Endothelial cell of umbilical vein (primary cell): ENCODE results near the gene ARGLU1. TPM values are rescaled to one million over a fixed set of nuclear protein-coding genes. Genes with fewer than 3 reads are reported as not detected.

Source experiments
- BruUV-seq: library from RNA; stranded (reverse); fragments of 400-500 nt; replicated peaks from 2 replicates; lab custom pipeline; 2021; lab: Mats Ljungman, UMichigan
- CTCF ChIA-PET: fragments of 300-600, 350-600 bp; sonication (Branson Sonifier 250); formaldehyde crosslinking; loops from one replicate; lab custom pipeline; 2021; ENCODE audit warnings: antibody characterized with exemption, inconsistent platforms; lab: Charles Lee
- POLR2A ChIA-PET: fragments of 300-600, 350-600 bp; sonication (Branson Sonifier 250); formaldehyde crosslinking; loops from one replicate; lab custom pipeline; 2021; ENCODE audit warnings: antibody characterized with exemption, inconsistent platforms; lab: Charles Lee
- DNase-seq: peaks from one replicate; pipeline ENCODE4 v3.0.0-alpha.2; 2011; ENCODE audit warnings: low read depth, low spot score
- FAIRE-seq: peaks from 2 replicates; lab custom pipeline; 2011; peaks lifted over from hg19 to GRCh38; lab: Jason Lieb, UNC
- H2AFZ ChIP-seq: 2 replicates; pipeline ENCODE4 v1.6.0; 2012; ENCODE audit warnings: low read depth, low read length, control low read depth, inconsistent platforms
- H3K27ac ChIP-seq: 2 replicates; pipeline ENCODE4 v1.5.1; 2011; ENCODE audit warnings: low read depth, mild to moderate bottlenecking, control low read depth, low read length, moderate library complexity; ENCODE audit not compliant: insufficient read depth
- H3K27me3 ChIP-seq, 2 experiments: 2 replicates each; pipeline versions ENCODE4 v1.6.0 to v1.6.1; 2011; ENCODE audit warnings: low read length in 2 of 2, mixed read lengths in 1 of 2; ENCODE audit not compliant: control insufficient read depth in 2 of 2, insufficient read depth in 2 of 2
- H3K36me3 ChIP-seq, 2 experiments: 2 replicates in 1 of 2; 3 replicates in 1 of 2; pipeline ENCODE4 v1.5.1; 2011; ENCODE audit warnings: low read length in 2 of 2, mild to moderate bottlenecking in 1 of 2, moderate library complexity in 1 of 2; ENCODE audit not compliant: control insufficient read depth in 2 of 2, insufficient read depth in 2 of 2; ENCODE audit errors: extremely low read depth in 1 of 2
- H3K4me1 ChIP-seq: 3 replicates; pipeline ENCODE4 v1.5.1; 2011; ENCODE audit warnings: mild to moderate bottlenecking, low read length; ENCODE audit not compliant: control insufficient read depth, insufficient read depth; ENCODE audit errors: extremely low read depth
- H3K4me2 ChIP-seq: 2 replicates; pipeline ENCODE4 v1.6.1; 2011; ENCODE audit warnings: low read length, control low read depth, mixed read lengths; ENCODE audit not compliant: insufficient read depth
- H3K4me3 ChIP-seq, 3 experiments: fragments of 200-600 bp in 1 of 3; sonication (generic), shearing (Covaris generic) in 1 of 3; replicated peaks in 1 of 3; 2 replicates each; pipeline ENCODE4 v1.5.1; 2011 to 2016; ENCODE audit warnings: control low read depth in 3 of 3, low read length in 3 of 3, mild to moderate bottlenecking in 2 of 3, inconsistent platforms in 1 of 3, low read depth in 1 of 3, moderate library complexity in 1 of 3; ENCODE audit not compliant: insufficient read depth in 1 of 3
- H3K79me2 ChIP-seq: 2 replicates; pipeline ENCODE4 v1.6.0; 2012; ENCODE audit warnings: low read length, inconsistent platforms; ENCODE audit not compliant: control insufficient read depth, insufficient read depth
- H3K9ac ChIP-seq: replicated peaks from 2 replicates; pipeline ENCODE3; 2011; ENCODE audit warnings: low read length, control low read depth; ENCODE audit not compliant: insufficient read depth; ENCODE audit errors: extremely low read depth
- H3K9me1 ChIP-seq: replicated peaks from 3 replicates; pipeline ENCODE4 v1.6.0; 2011; ENCODE audit warnings: mild to moderate bottlenecking, low read length; ENCODE audit not compliant: control insufficient read depth, insufficient read depth; ENCODE audit errors: extremely low read depth
- H3K9me3 ChIP-seq: replicated peaks from 2 replicates; pipeline ENCODE4 v1.5.1; 2012; ENCODE audit warnings: low read length, inconsistent platforms; ENCODE audit not compliant: control insufficient read depth, insufficient read depth
- H4K20me1 ChIP-seq: replicated peaks from 2 replicates; pipeline ENCODE3; 2011; ENCODE audit warnings: mild to moderate bottlenecking, low read length; ENCODE audit not compliant: control insufficient read depth, insufficient read depth; ENCODE audit errors: extremely low read depth
- CTCF ChIP-seq, 2 donors: IDR thresholded peaks; 1 replicate in 1 of 2; 2 replicates in 1 of 2; pipeline ENCODE4 v1.5.1; 2011; ENCODE audit warnings: low read length in 2 of 2, mild to moderate bottlenecking in 2 of 2, moderate library complexity in 2 of 2, control low read depth in 1 of 2, inconsistent platforms in 1 of 2, low read depth in 1 of 2; ENCODE audit not compliant: insufficient read depth in 1 of 2; ENCODE audit errors: extremely low read depth in 1 of 2
- EZH2 ChIP-seq: IDR thresholded peaks from 2 replicates; pipeline ENCODE4 v1.6.1; 2012; ENCODE audit warnings: borderline replicate concordance, low read depth, mild to moderate bottlenecking, moderate library complexity, low read length, inconsistent platforms; ENCODE audit not compliant: severe bottlenecking
- FOS ChIP-seq: IDR thresholded peaks from 2 replicates; pipeline ENCODE4 v1.6.1; 2011; ENCODE audit warnings: mild to moderate bottlenecking, low read length, moderate library complexity, borderline replicate concordance; ENCODE audit not compliant: insufficient read depth
- GATA2 ChIP-seq: IDR thresholded peaks from 2 replicates; pipeline ENCODE4 v1.7.0; 2011; ENCODE audit warnings: low read depth, mild to moderate bottlenecking, moderate library complexity, mixed read lengths, low read length; ENCODE audit not compliant: insufficient read length, insufficient read depth
- JUN ChIP-seq: IDR thresholded peaks from 2 replicates; pipeline ENCODE4 v1.6.1; 2011; ENCODE audit warnings: borderline replicate concordance, low read depth; ENCODE audit not compliant: insufficient read length, insufficient read depth
- MAX ChIP-seq: IDR thresholded peaks from 2 replicates; pipeline ENCODE4 v1.6.1; 2011; ENCODE audit not compliant: insufficient read depth, insufficient read length
- MYC ChIP-seq: IDR thresholded peaks from one replicate; pipeline ENCODE4 v1.6.1; 2011; ENCODE audit warnings: mild to moderate bottlenecking, low read depth, low read length
- POLR2A ChIP-seq: IDR thresholded peaks from 2 replicates; pipeline ENCODE4 v1.6.1; 2012; ENCODE audit warnings: low read depth, mild to moderate bottlenecking, control low read depth, low read length
- POLR2AphosphoS5 ChIP-seq: IDR thresholded peaks from 2 replicates; pipeline ENCODE4 v1.6.1; 2012; ENCODE audit warnings: low read depth, mild to moderate bottlenecking, control low read depth, low read length, moderate library complexity; ENCODE audit not compliant: insufficient read depth
- dilution Hi-C: fragments of 300-500 bp; cut with MboI; formaldehyde crosslinking; loops from one replicate; pipeline ENCODE4 v1.15.0; 2019; ENCODE audit warnings: low sequenced_read_pairs; ENCODE audit not compliant: extremely low pct_ligation_motif_present
- intact Hi-C: fragments of 100-400 bp; cut with micrococcal nuclease; formaldehyde crosslinking; loops from one replicate; pipeline ENCODE4 v1.10.0; 2022
- polyA plus RNA-seq, 4 experiments: library from polyadenylated mRNA; depleted of rRNA in 3 of 4; stranded (reverse) in 3 of 4; unstranded in 1 of 4; fragments of >200 nt; gene quantifications; 2 replicates each; pipeline versions ENCODE4 v1.2.1 to v1.2.3, GENCODE V29; 2011 to 2012; ENCODE audit warnings: missing spikeins in 1 of 4
- total RNA-seq: library from RNA; stranded (reverse); gene quantifications from 2 replicates; pipeline ENCODE4 v1.2.3, GENCODE V29; 2021

Gene ARGLU1
- total and polyA plus RNA-seq, 2 donors (not counting 3 experiments of a cell fraction or from before 2014, with no cell fraction given) = 44.4 to 111 TPM

- intact Hi-C loops = no loop called here
- Histone ChIP-seq H3K9ac (no peak overlapping the region), H3K4me2 (no peak overlapping the region), H3K4me3 (no peak overlapping the region), H3K9me3 (no peaks in the 10 kb centered on the region), H4K20me1 (no peaks in the 10 kb centered on the region), H3K4me1 (no peaks in the 10 kb centered on the region), H3K36me3 (no peaks in the 10 kb centered on the region), H3K79me2 (no peaks in the 10 kb centered on the region), H2AFZ (no peak overlapping the region), H3K27me3 (peaks cover 0 to 3% of the 10 kb centered on the region in 2 experiments), H3K27ac (no peak overlapping the region), H3K9me1 (no peaks in the 10 kb centered on the region)
- CTCF ChIA-PET = no interaction called here
- no peak for DNase-seq
- no TSS peak for BruUV-seq
- dilution Hi-C loops = no loop called here
- POLR2A ChIA-PET = no interaction called here
- no peak for FAIRE-seq
- TF ChIP-seq CTCF (IDR thresholded peaks at IDR 0.05; ENCODE audit: extremely low read depth in 1 of 2, insufficient read depth in 1 of 2, low read depth in 1 of 2, low read length in 2 of 2) (no peak), MYC (no peak), FOS (no peak), MAX (no peak), GATA2 (no peak), JUN (no peak), POLR2AphosphoS5 (no peak), EZH2 (no peak), POLR2A (no peak)
Observed at GRCh38 chr13:106597186-106597585, 29.2 kb upstream of the ARGLU1 start.
